Activated T-cell treated with anti-CD3 and anti-CD28 coated beads, Interleukin-2, amount 50 U/mL, for 48 hours (primary cell): Measurements from ENCODE around the gene RNF6.

ENCODE experiments used
- DNase-seq, 2 experiments: peaks; one replicate each; pipeline ENCODE4 v3.0.0-alpha.2; 2020

Gene RNF6

GRCh38 chr13:26225896-26226617 lies 3.9 kb upstream of the RNF6 start:
- DNase-seq: no peak

- DNase-seq: no peak
Observed at GRCh38 chr13:26222520-26223046, 469 bp upstream of the RNF6 start.

GRCh38 chr13:26221399-26221720 lies 754 bp downstream of the RNF6 start:
- DNase-seq: no peak

- no peak for DNase-seq
Observed at GRCh38 chr13:26220575-26220974, 1.5 kb downstream of the RNF6 start.

- no peak for DNase-seq
Observed at GRCh38 chr13:26219726-26220125, 2.4 kb downstream of the RNF6 start.

- no peak for DNase-seq
Observed at GRCh38 chr13:26216042-26216441, 6.1 kb downstream of the RNF6 start.

- no peak for DNase-seq
Observed at GRCh38 chr13:26213982-26214381, 8.1 kb downstream of the RNF6 start.

GRCh38 chr13:26213345-26213744 lies 8.8 kb downstream of the RNF6 start:
- no peak for DNase-seq

- DNase-seq: no peak
Observed at GRCh38 chr13:26208287-26208686, 13.8 kb downstream of the RNF6 start.

GRCh38 chr13:26202365-26202972 lies 19.6 kb downstream of the RNF6 start:
- no peak for DNase-seq

GRCh38 chr13:26200811-26201210 lies 21.3 kb downstream of the RNF6 start:
- no peak for DNase-seq

GRCh38 chr13:26198116-26198515 lies 24.0 kb downstream of the RNF6 start:
- no peak for DNase-seq

- no peak for DNase-seq
Observed at GRCh38 chr13:26197298-26197697, 24.8 kb downstream of the RNF6 start.

- peak in 1 of 2 experiments; percentile 26 for DNase-seq
Observed at GRCh38 chr13:26186995-26187394, 35.1 kb downstream of the RNF6 start.

- peak; percentile 91 to 94 for DNase-seq
Observed at GRCh38 chr13:26186118-26186870, 35.8 kb downstream of the RNF6 start.

GRCh38 chr13:26185720-26186117 lies 36.4 kb downstream of the RNF6 start:
- DNase-seq: no peak

GRCh38 chr13:26184791-26185250 lies 37.3 kb downstream of the RNF6 start:
- peak; percentile 72 to 75 for DNase-seq

GRCh38 chr13:26183416-26183815 lies 38.7 kb downstream of the RNF6 start:
- DNase-seq: no peak

GRCh38 chr13:26179344-26179743 lies 42.8 kb downstream of the RNF6 start:
- DNase-seq: no peak

GRCh38 chr13:26168835-26169234 lies 53.3 kb downstream of the RNF6 start:
- no peak for DNase-seq

- DNase-seq: no peak
Observed at GRCh38 chr13:26168237-26168814, 53.8 kb downstream of the RNF6 start.

GRCh38 chr13:26163812-26164211 lies 58.3 kb downstream of the RNF6 start:
- DNase-seq: no peak
